MCF 10A (cell line): ENCODE results near the gene FNIP1. TPM values are rescaled to one million over a fixed set of nuclear protein-coding genes. Genes with fewer than 3 reads are reported as not detected.

Experiments used
- BruUV-seq: library from RNA; stranded (reverse); fragments of 400-500 nt; replicated peaks from 2 replicates; lab custom pipeline; 2021; lab: Mats Ljungman, UMichigan
- CTCF ChIA-PET: fragments of 300-600 bp; sonication (Branson Sonifier 250); formaldehyde crosslinking; extraction: SDS; loops from one replicate; lab custom pipeline; 2021; ENCODE audit warnings: antibody characterized with exemption, inconsistent platforms; lab: Yijun Ruan, JAX
- POLR2A ChIA-PET: fragments of 300-600, 350-650 bp; sonication (Branson Sonifier 250); formaldehyde crosslinking; extraction: SDS; loops from one replicate; lab custom pipeline; 2020; ENCODE audit warnings: antibody characterized with exemption, inconsistent platforms; lab: Yijun Ruan, JAX
- DNase-seq: peaks from one replicate; pipeline ENCODE4 v3.0.0-alpha.2; 2018; ENCODE audit not compliant: unreplicated experiment
- H3K27ac Mint-ChIP-seq: one replicate; pipeline ENCODE4 v1.8.0; 2022; ENCODE audit warnings: mild to moderate bottlenecking, low read depth, mixed read lengths; ENCODE audit not compliant: unreplicated experiment
- H3K27me3 Mint-ChIP-seq: one replicate; pipeline ENCODE4 v1.8.0; 2022; ENCODE audit warnings: mixed read lengths; ENCODE audit not compliant: insufficient read depth, unreplicated experiment
- H3K36me3 Mint-ChIP-seq: one replicate; pipeline ENCODE4 v1.8.0; 2022; ENCODE audit warnings: mild to moderate bottlenecking, moderate library complexity, mixed read lengths; ENCODE audit not compliant: insufficient read depth, unreplicated experiment
- H3K4me1 Mint-ChIP-seq: one replicate; pipeline ENCODE4 v1.8.0; 2022; ENCODE audit warnings: mixed read lengths; ENCODE audit not compliant: insufficient read depth, unreplicated experiment
- H3K4me3 Mint-ChIP-seq: one replicate; pipeline ENCODE4 v1.8.0; 2022; ENCODE audit warnings: mild to moderate bottlenecking, moderate library complexity, mixed read lengths; ENCODE audit not compliant: unreplicated experiment
- H3K9me3 Mint-ChIP-seq: one replicate; pipeline ENCODE4 v1.8.0; 2022; ENCODE audit warnings: mixed read lengths; ENCODE audit not compliant: unreplicated experiment
- CTCF ChIP-seq: fragments of 200-600 bp; IDR thresholded peaks from one replicate; pipeline ENCODE4 v1.8.0; 2022; ENCODE audit warnings: antibody characterized with exemption, mild to moderate bottlenecking; ENCODE audit not compliant: unreplicated experiment
- intact Hi-C: fragments of 100-400 bp; cut with micrococcal nuclease; formaldehyde crosslinking; loops from 2 replicates; pipeline ENCODE4 v1.14.1; 2022
- total RNA-seq: library from RNA; stranded (reverse); gene quantifications from 2 replicates; pipeline ENCODE4 v1.2.3, GENCODE V29; 2022

Gene FNIP1
- total RNA-seq, 1 experiment from 2014 or later: 36.3 TPM

GRCh38 chr5:131760793-131761192 is 36.0 kb downstream of the FNIP1 start:
- peaks cover 12% of the 10 kb centered on the region for H3K36me3 Mint-ChIP-seq
- POLR2A ChIA-PET: no interaction called here
- DNase-seq: no peak
- TF ChIP-seq CTCF: no peak
- no peaks in the 10 kb centered on the region for H3K27me3 Mint-ChIP-seq
- no peak overlapping the region for H3K4me3 Mint-ChIP-seq
- H3K9me3 Mint-ChIP-seq: peaks cover 21% of the 10 kb centered on the region
- no TSS peak for BruUV-seq
- H3K4me1 Mint-ChIP-seq: peaks cover 18% of the 10 kb centered on the region
- CTCF ChIA-PET: interaction anchor here (0.7 kb wide), 1 partner anchor 246 kb away, joined by 5 read pairs; no protein-coding TSS in a partner anchor
- H3K27ac Mint-ChIP-seq: no peak overlapping the region
- intact Hi-C loops: no loop called here

DNA sequence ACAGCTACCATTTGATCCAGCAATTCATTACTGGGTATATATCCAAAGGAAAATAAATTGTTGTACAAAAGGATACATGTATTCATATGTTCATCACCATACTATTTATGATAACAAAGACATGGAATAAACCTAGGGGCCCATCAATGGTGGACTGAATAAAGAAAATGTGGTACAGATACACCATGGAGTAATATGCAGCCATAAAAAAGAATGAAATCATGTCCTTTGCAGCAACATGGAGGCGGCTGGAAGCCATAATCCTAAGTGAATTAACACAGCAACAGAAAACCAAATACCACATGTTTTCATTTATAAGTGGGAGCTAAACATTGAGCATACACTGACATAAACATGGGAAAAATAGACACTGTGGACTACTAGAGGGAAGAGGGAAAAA is 37.1 kb downstream of the FNIP1 start:
- H3K4me1 Mint-ChIP-seq: peaks cover 7% of the 10 kb centered on the region
- H3K27me3 Mint-ChIP-seq: no peaks in the 10 kb centered on the region
- ChIA-PET CTCF (interaction anchor here (0.6 to 1.0 kb wide), 3 partner anchors 8 to 303 kb away, joined by 3 read pairs; no protein-coding TSS in a partner anchor), POLR2A (interaction anchor here (0.6 kb wide), 1 partner anchor 15 kb away, joined by 3 read pairs; no protein-coding TSS in a partner anchor)
- DNase-seq: no peak
- BruUV-seq: no TSS peak
- H3K9me3 Mint-ChIP-seq: peaks cover 21% of the 10 kb centered on the region
- H3K36me3 Mint-ChIP-seq: peaks cover 8% of the 10 kb centered on the region
- H3K4me3 Mint-ChIP-seq: no peak overlapping the region
- no peak overlapping the region for H3K27ac Mint-ChIP-seq
- intact Hi-C loops: no loop called here
- TF ChIP-seq CTCF: no peak

DNA sequence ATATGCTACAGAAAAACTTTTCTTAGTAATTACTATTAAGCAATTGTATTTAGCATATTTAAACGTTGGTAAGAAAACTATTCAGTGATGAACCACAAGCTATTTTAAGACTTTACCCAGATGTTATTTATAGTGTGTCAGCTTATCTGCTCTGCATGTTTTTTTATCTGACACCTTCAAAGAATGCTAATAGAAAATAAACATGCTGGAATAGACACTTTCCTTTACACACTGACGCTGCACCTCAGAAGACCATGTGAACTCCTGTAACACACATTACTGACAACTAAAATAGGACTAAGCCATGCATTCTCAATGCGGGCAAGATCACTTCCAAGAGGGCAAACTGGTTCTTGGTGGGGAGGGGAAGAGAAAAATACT is 38.3 kb downstream of the FNIP1 start:
- intact Hi-C loops: no loop called here
- POLR2A ChIA-PET: no interaction called here
- Mint-ChIP-seq H3K27me3 (no peaks in the 10 kb centered on the region), H3K36me3 (no peaks in the 10 kb centered on the region), H3K4me3 (no peak overlapping the region), H3K27ac (no peak overlapping the region), H3K4me1 (peaks cover 7% of the 10 kb centered on the region), H3K9me3 (peaks cover 21% of the 10 kb centered on the region)
- no TSS peak for BruUV-seq
- CTCF ChIA-PET: interaction anchor here (1.8 kb wide), 1 partner anchor 304 kb away, joined by 7 read pairs; no protein-coding TSS in a partner anchor
- no peak for DNase-seq
- no peak for TF ChIP-seq CTCF

DNA sequence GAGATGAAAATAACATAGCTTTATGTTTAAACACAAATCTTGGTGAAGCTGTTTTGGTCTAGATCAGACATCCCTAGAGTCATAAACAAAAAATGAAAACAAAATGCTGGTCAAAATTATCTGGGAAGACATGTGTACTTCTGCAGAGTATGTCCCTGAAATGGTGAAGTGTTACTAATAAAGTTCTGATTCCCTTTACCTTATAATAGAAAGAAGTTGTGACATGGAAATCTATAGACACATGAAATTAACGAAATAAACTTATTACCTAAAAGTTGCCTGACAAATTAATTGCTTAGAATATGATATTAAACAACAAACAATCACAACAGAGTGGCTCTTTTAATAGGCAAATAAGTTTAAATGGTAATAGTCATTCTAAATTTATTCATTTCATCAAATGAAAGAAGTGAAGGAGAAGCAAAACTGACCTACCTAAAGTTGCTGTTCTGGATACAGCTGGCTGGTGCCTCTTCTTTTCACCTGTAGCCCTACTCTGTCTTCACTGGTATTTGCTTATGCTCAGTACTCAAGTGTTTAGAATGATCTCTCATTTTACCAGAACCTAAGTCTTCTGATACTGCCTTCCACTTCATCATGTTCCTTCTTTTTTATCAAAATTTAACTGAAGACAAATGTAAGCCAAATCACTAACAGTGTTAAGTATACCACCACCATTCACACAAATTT is 38.8 kb downstream of the FNIP1 start:
- ChIA-PET CTCF (interaction anchor here (1.0 to 1.8 kb wide), 2 partner anchors 12 to 305 kb away, joined by 3 to 7 read pairs; no protein-coding TSS in a partner anchor), POLR2A (interaction anchor here (0.6 to 1.1 kb wide), 3 partner anchors 16 to 633 kb away, joined by 3 read pairs; no protein-coding TSS in a partner anchor)
- Mint-ChIP-seq H3K27me3 (no peaks in the 10 kb centered on the region), H3K4me1 (peaks cover 7% of the 10 kb centered on the region), H3K27ac (no peak overlapping the region), H3K9me3 (peaks cover 19% of the 10 kb centered on the region), H3K4me3 (no peak overlapping the region), H3K36me3 (no peaks in the 10 kb centered on the region)
- no peak for TF ChIP-seq CTCF
- intact Hi-C loops: no loop called here
- no peak for DNase-seq
- BruUV-seq: no TSS peak
